Activated CD8-positive, alpha-beta T cell treated with anti-CD3 and anti-CD28 coated beads for 36 hours (primary cell): ENCODE measurements around the gene SLC5A11. TPM values are rescaled to one million over a fixed set of nuclear protein-coding genes. Genes with fewer than 3 reads are reported as not detected.
"Not testable (repeated sequence)": the region's sequence is repeated elsewhere in the genome, so short reads cannot be mapped to it uniquely, and the experiment has no call there.

Experiments
- ATAC-seq: fragments of 200-7000 bp; cut with Tn5 transposase; one replicate; pipeline ENCODE4 v1.10.0; 2021; ENCODE audit warnings: mild to moderate bottlenecking, moderate library complexity
- CTCF ChIA-PET: fragments of 350-600 bp; sonication (Branson Sonifier 250); formaldehyde crosslinking; loops from one replicate; lab custom pipeline; 2021; ENCODE audit warnings: antibody characterized with exemption; lab: Charles Lee
- POLR2A ChIA-PET: fragments of 350-600 bp; sonication (Branson Sonifier 250); formaldehyde crosslinking; loops from one replicate; lab custom pipeline; 2021; ENCODE audit warnings: antibody characterized with exemption; lab: Charles Lee
- DNase-seq: peaks from one replicate; pipeline ENCODE4 v3.0.0-alpha.2; 2020
- H3K27ac Mint-ChIP-seq: one replicate; pipeline ENCODE4 v1.8.0; 2021; ENCODE audit warnings: mild to moderate bottlenecking, mixed read lengths
- H3K27me3 Mint-ChIP-seq: one replicate; pipeline ENCODE4 v1.8.0; 2021; ENCODE audit warnings: mixed read lengths
- H3K36me3 Mint-ChIP-seq: one replicate; pipeline ENCODE4 v1.8.0; 2021; ENCODE audit warnings: low read depth, mixed read lengths
- H3K4me1 Mint-ChIP-seq: one replicate; pipeline ENCODE4 v1.8.0; 2021; ENCODE audit warnings: low read depth, mixed read lengths
- H3K4me3 Mint-ChIP-seq: one replicate; pipeline ENCODE4 v1.8.0; 2021; ENCODE audit warnings: mild to moderate bottlenecking, moderate library complexity, mixed read lengths
- H3K9me3 Mint-ChIP-seq: one replicate; pipeline ENCODE4 v1.8.0; 2021; ENCODE audit warnings: mixed read lengths
- intact Hi-C: fragments of 100-400 bp; cut with micrococcal nuclease; formaldehyde crosslinking; loops from one replicate; pipeline ENCODE4 v1.10.0; 2022
- total RNA-seq, 2 experiments: library from RNA; stranded (reverse); gene quantifications; one replicate each; pipeline ENCODE4 v1.2.3, GENCODE V29; 2021
- TF ChIP-seq, protein P1 (sequence below): fragments of 200-600 bp; IDR thresholded peaks from one replicate; pipeline ENCODE4 v1.8.0; 2022; ENCODE audit warnings: antibody characterized with exemption, mild to moderate bottlenecking

Gene SLC5A11
- total RNA-seq, 2 experiments from 2014 or later = 0.18 to 0.78 TPM

DNA sequence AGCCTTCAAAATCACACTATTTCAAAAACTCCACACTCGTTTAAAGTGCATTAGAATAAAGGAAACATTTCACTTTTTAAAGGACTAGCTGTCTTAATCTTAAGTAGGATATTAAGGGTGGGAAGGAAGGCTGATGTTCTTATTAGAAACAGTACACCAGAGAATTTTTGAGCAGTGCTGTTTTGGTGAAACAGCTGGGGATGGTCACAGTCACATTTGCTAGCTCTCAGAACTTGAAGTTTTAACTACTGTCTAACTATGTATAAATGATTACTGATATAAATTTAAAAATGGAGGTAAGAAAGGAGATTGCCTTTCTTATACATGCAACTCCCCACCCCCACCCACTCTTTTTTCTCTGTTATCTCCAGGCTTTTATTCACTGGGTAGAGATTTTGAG, 38.5 kb upstream of the SLC5A11 start:
- H3K36me3 Mint-ChIP-seq = peaks cover 39% of the 10 kb centered on the region
- H3K9me3 Mint-ChIP-seq = no peaks in the 10 kb centered on the region
- H3K27me3 Mint-ChIP-seq = no peaks in the 10 kb centered on the region
- no peaks in the 10 kb centered on the region for H3K4me1 Mint-ChIP-seq
- ATAC-seq = no peak
- DNase-seq = no peak
- no peak overlapping the region for H3K27ac Mint-ChIP-seq
- TF ChIP-seq, protein P1, sequence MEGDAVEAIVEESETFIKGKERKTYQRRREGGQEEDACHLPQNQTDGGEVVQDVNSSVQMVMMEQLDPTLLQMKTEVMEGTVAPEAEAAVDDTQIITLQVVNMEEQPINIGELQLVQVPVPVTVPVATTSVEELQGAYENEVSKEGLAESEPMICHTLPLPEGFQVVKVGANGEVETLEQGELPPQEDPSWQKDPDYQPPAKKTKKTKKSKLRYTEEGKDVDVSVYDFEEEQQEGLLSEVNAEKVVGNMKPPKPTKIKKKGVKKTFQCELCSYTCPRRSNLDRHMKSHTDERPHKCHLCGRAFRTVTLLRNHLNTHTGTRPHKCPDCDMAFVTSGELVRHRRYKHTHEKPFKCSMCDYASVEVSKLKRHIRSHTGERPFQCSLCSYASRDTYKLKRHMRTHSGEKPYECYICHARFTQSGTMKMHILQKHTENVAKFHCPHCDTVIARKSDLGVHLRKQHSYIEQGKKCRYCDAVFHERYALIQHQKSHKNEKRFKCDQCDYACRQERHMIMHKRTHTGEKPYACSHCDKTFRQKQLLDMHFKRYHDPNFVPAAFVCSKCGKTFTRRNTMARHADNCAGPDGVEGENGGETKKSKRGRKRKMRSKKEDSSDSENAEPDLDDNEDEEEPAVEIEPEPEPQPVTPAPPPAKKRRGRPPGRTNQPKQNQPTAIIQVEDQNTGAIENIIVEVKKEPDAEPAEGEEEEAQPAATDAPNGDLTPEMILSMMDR = no peak
- ChIA-PET CTCF (interaction anchor here (0.7 to 1.4 kb wide), 3 partner anchors 9 to 27 kb away, joined by 3 to 8 read pairs (median 3); no protein-coding TSS in a partner anchor), POLR2A (no interaction called here)
- intact Hi-C loops = no loop called here
- no peak overlapping the region for H3K4me3 Mint-ChIP-seq

DNA sequence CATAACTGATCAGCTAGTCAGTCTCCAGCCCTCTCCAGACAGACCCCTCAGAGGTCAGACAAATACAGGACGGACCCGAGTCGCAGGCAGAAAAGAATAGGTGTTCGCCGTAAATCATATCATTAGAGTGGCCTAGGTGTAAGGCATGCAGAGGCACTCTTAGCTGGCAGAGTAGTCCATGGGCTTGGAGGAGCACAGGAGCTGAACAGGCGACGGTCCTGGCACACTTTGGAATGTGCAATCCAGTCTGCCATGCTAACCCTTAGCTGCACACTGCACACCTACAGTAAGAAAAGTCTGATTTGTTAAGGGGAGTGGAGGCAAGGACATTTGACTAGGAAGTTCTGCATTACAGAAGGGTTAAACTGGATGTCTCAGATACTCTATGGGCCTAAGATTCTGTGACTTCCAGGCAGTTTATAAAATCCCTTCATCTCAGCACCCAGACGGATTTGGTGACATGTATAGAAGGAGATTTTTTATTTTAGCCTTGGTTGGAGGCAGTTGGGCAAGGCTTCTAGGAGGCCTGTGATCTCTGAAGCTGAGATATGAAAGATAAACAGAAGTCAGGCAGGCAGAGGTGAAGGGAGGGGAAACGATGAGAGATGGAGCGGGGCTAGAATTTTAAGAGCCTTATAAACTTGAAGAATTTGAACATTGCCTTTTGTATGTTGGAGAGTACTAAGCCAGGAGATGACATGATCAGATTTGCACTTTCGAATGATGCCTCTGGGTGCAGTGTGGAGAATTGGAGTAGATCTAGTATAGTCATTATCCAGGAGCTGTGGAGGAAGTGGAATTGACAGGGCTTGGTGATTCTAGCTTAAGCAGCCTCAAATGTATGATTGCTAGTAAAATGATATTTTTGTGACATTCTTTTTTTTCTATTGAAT, 34.6 kb upstream of the SLC5A11 start:
- Mint-ChIP-seq H3K9me3 (no peaks in the 10 kb centered on the region), H3K4me3 (no peak overlapping the region), H3K27me3 (no peaks in the 10 kb centered on the region), H3K36me3 (peaks cover 36% of the 10 kb centered on the region), H3K27ac (no peak overlapping the region), H3K4me1 (no peaks in the 10 kb centered on the region)
- TF ChIP-seq, protein P1 = no peak
- ChIA-PET POLR2A (no interaction called here), CTCF (no interaction called here)
- intact Hi-C loops = no loop called here
- ATAC-seq (no peak), DNase-seq (no peak)

DNA sequence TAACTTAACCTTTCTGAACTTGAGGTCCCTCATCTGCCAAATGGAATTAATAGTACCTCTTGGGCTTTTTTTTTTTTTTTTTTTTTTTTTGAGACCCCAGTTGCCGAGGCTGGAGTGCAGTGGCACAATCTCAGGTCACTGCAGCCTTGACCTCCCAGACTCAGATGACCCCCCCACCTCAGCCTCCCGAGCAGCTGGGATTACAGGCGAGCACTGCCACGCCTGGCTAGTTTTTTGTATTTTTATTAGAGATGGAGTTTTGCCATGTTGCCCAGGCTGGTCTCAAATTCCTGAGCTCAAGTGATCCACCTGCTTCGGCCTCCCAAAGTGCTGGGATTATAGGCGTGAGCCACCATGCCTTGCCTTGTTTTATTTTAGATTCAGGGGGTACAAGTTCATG, 33.0 kb upstream of the SLC5A11 start:
- H3K36me3 Mint-ChIP-seq = peaks cover 34% of the 10 kb centered on the region

DNA sequence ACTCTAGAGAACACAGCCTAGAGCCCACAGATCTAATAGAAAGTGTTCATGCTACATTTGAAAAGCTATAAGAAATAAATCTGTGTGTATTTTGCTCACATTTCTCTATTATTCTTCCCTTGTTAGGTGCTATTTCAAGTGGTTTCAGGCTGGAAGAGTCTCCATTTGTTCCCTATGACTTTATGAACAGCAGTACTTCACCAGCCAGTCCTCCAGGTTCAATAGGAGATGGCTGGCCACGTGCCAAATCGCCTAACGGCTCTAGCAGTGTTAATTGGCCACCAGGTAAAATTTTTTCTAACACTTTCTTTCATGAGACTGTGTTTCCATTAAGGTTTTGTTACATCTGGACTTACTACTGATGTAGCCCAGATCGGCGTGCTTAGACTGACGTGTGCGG, 30.7 kb upstream of the SLC5A11 start:
- H3K4me1 Mint-ChIP-seq = no peaks in the 10 kb centered on the region
- ATAC-seq (no peak), DNase-seq (no peak)
- H3K36me3 Mint-ChIP-seq = peaks cover 36% of the 10 kb centered on the region
- H3K27ac Mint-ChIP-seq = no peak overlapping the region
- intact Hi-C loops = no loop called here
- no peak overlapping the region for H3K4me3 Mint-ChIP-seq
- no peaks in the 10 kb centered on the region for H3K9me3 Mint-ChIP-seq
- TF ChIP-seq, protein P1 = no peak
- no peaks in the 10 kb centered on the region for H3K27me3 Mint-ChIP-seq
- ChIA-PET POLR2A (no interaction called here), CTCF (no interaction called here)

More for the DNA sequence above, 33.0 kb upstream of the SLC5A11 start:
- DNase-seq, H3K9me3 Mint-ChIP-seq, H3K4me1 Mint-ChIP-seq, CTCF ChIA-PET, POLR2A ChIA-PET, ATAC-seq, H3K27me3 Mint-ChIP-seq, intact Hi-C loops, H3K4me3 Mint-ChIP-seq, H3K27ac Mint-ChIP-seq: not testable (repeated sequence)

DNA sequence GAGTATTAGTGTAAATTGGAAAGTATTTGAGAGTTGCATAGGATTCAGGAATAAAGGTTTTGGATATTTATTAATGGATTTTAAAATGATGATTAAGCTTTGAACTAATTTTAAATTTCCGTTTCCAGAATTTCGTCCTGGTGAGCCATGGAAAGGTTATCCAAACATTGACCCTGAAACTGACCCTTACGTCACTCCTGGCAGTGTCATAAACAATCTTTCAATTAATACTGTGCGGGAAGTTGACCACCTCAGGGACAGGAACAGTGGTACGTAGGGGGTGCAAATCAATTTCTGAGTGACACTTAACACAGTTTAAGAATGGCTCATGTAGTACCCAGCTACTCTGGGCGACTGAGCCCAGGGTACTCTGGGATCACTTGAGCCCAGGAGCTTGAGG, 29.1 kb upstream of the SLC5A11 start:
- no peaks in the 10 kb centered on the region for H3K9me3 Mint-ChIP-seq
- no peak overlapping the region for H3K27ac Mint-ChIP-seq
- no peaks in the 10 kb centered on the region for H3K27me3 Mint-ChIP-seq
- POLR2A ChIA-PET = no interaction called here
- DNase-seq (no peak), ATAC-seq (no peak)
- no peak overlapping the region for H3K4me3 Mint-ChIP-seq
- H3K4me1 Mint-ChIP-seq = no peaks in the 10 kb centered on the region
- CTCF ChIA-PET = interaction anchor here (0.7 kb wide), 1 partner anchor 9 kb away, joined by 3 read pairs; no protein-coding TSS in a partner anchor
- H3K36me3 Mint-ChIP-seq = peaks cover 32% of the 10 kb centered on the region
- intact Hi-C loops = no loop called here
- TF ChIP-seq, protein P1 = no peak
